ENCODE results near the gene CAPN5. TPM values are rescaled to one million over a fixed set of nuclear protein-coding genes. Genes with fewer than 3 reads are reported as not detected.

The CAPN5 gene
- total and polyA plus RNA-seq, 4 donors = 10.7 to 43.1 (median 28.2) TPM

- Histone ChIP-seq H3K36me3 (ENCODE audit: control insufficient read depth, insufficient read depth, low read length) (peaks cover 84% of the 10 kb centered on the region), H3K4me1 (ENCODE audit: control insufficient read depth, insufficient read depth, low read length) (peaks cover 22% of the 10 kb centered on the region), H3K4me3 (ENCODE audit: low read depth, low read length) (no peak overlapping the region), H3K27me3 (ENCODE audit: control insufficient read depth, insufficient read depth, low read length) (no peaks in the 10 kb centered on the region), H3K27ac (ENCODE audit: low read depth, low read length) (no peak overlapping the region), H3K9me3 (ENCODE audit: control insufficient read depth, insufficient read depth, low read length) (no peaks in the 10 kb centered on the region)
- DNase-seq (ENCODE audit: low read depth in 4 of 6, low spot score in 6 of 6) = no peak
- WGBS (ENCODE audit: insufficient coverage) = 97% methylated on average over 9 of the region's 9 CpGs
These were observed 52.8 kb downstream of the CAPN5 start for GRCh38 chr11:77119531-77119936.

- Histone ChIP-seq H3K4me3 (ENCODE audit: low read depth, low read length) (no peak overlapping the region), H3K36me3 (ENCODE audit: control insufficient read depth, insufficient read depth, low read length) (peaks cover 86% of the 10 kb centered on the region), H3K4me1 (ENCODE audit: control insufficient read depth, insufficient read depth, low read length) (peaks cover 22% of the 10 kb centered on the region), H3K27me3 (ENCODE audit: control insufficient read depth, insufficient read depth, low read length) (no peaks in the 10 kb centered on the region), H3K27ac (ENCODE audit: low read depth, low read length) (no peak overlapping the region), H3K9me3 (ENCODE audit: control insufficient read depth, insufficient read depth, low read length) (no peaks in the 10 kb centered on the region)
- WGBS (ENCODE audit: insufficient coverage) = 90% methylated on average over 7 of the region's 19 CpGs
- DNase-seq (ENCODE audit: low read depth in 4 of 6, low spot score in 6 of 6) = no peak
These were observed 53.8 kb downstream of the CAPN5 start for GRCh38 chr11:77120571-77120970.

- Histone ChIP-seq H3K36me3 (ENCODE audit: control insufficient read depth, insufficient read depth, low read length) (peaks cover 86% of the 10 kb centered on the region), H3K4me3 (ENCODE audit: low read depth, low read length) (no peak overlapping the region), H3K27me3 (ENCODE audit: control insufficient read depth, insufficient read depth, low read length) (no peaks in the 10 kb centered on the region), H3K9me3 (ENCODE audit: control insufficient read depth, insufficient read depth, low read length) (no peaks in the 10 kb centered on the region), H3K27ac (ENCODE audit: low read depth, low read length) (no peak overlapping the region), H3K4me1 (ENCODE audit: control insufficient read depth, insufficient read depth, low read length) (peaks cover 27% of the 10 kb centered on the region)
- WGBS (ENCODE audit: insufficient coverage) = 89% methylated on average over 10 of the region's 10 CpGs
- DNase-seq (ENCODE audit: low read depth in 4 of 6, low spot score in 6 of 6) = no peak
These were observed 54.4 kb downstream of the CAPN5 start for GRCh38 chr11:77121096-77121640.

GRCh38 chr11:77121876-77122575 is 55.3 kb downstream of the CAPN5 start:
- Histone ChIP-seq H3K27ac (ENCODE audit: low read depth, low read length) (no peak overlapping the region), H3K4me1 (ENCODE audit: control insufficient read depth, insufficient read depth, low read length) (peaks cover 27% of the 10 kb centered on the region), H3K9me3 (ENCODE audit: control insufficient read depth, insufficient read depth, low read length) (no peaks in the 10 kb centered on the region), H3K36me3 (ENCODE audit: control insufficient read depth, insufficient read depth, low read length) (peaks cover 84% of the 10 kb centered on the region), H3K4me3 (ENCODE audit: low read depth, low read length) (no peak overlapping the region), H3K27me3 (ENCODE audit: control insufficient read depth, insufficient read depth, low read length) (no peaks in the 10 kb centered on the region)
- DNase-seq (ENCODE audit: low read depth in 4 of 6, low spot score in 6 of 6) = no peak
- WGBS (ENCODE audit: insufficient coverage) = 93% methylated on average over 7 of the region's 8 CpGs

GRCh38 chr11:77122576-77123212 is 55.9 kb downstream of the CAPN5 start:
- no peak overlapping the region for H3K4me3 ChIP-seq (ENCODE audit: low read depth, low read length)
- no peaks in the 10 kb centered on the region for H3K27me3 ChIP-seq (ENCODE audit: control insufficient read depth, insufficient read depth, low read length)
- no peaks in the 10 kb centered on the region for H3K9me3 ChIP-seq (ENCODE audit: control insufficient read depth, insufficient read depth, low read length)
- peaks cover 84% of the 10 kb centered on the region for H3K36me3 ChIP-seq (ENCODE audit: control insufficient read depth, insufficient read depth, low read length)
- no peak for DNase-seq (ENCODE audit: low read depth in 4 of 6, low spot score in 6 of 6)
- H3K27ac ChIP-seq (ENCODE audit: low read depth, low read length) = no peak overlapping the region
- WGBS (ENCODE audit: insufficient coverage) = 94% methylated on average over 4 of the region's 7 CpGs
- peaks cover 27% of the 10 kb centered on the region for H3K4me1 ChIP-seq (ENCODE audit: control insufficient read depth, insufficient read depth, low read length)

- H3K4me1 ChIP-seq (ENCODE audit: control insufficient read depth, insufficient read depth, low read length) = peaks cover 30% of the 10 kb centered on the region
- DNase-seq (ENCODE audit: low read depth in 4 of 6, low spot score in 6 of 6) = no peak
- no peaks in the 10 kb centered on the region for H3K9me3 ChIP-seq (ENCODE audit: control insufficient read depth, insufficient read depth, low read length)
- no peak overlapping the region for H3K4me3 ChIP-seq (ENCODE audit: low read depth, low read length)
- WGBS (ENCODE audit: insufficient coverage) = 95% methylated on average over 8 of the region's 8 CpGs
- H3K27me3 ChIP-seq (ENCODE audit: control insufficient read depth, insufficient read depth, low read length) = no peaks in the 10 kb centered on the region
- peaks cover 75% of the 10 kb centered on the region for H3K36me3 ChIP-seq (ENCODE audit: control insufficient read depth, insufficient read depth, low read length)
- H3K27ac ChIP-seq (ENCODE audit: low read depth, low read length) = no peak overlapping the region
These were observed 56.8 kb downstream of the CAPN5 start for GRCh38 chr11:77123591-77123990.

GRCh38 chr11:77124041-77124440 is 57.3 kb downstream of the CAPN5 start:
- H3K4me3 ChIP-seq (ENCODE audit: low read depth, low read length) = no peak overlapping the region
- WGBS (ENCODE audit: insufficient coverage) = 82% methylated on average over 6 of the region's 8 CpGs
- no peaks in the 10 kb centered on the region for H3K9me3 ChIP-seq (ENCODE audit: control insufficient read depth, insufficient read depth, low read length)
- peaks cover 32% of the 10 kb centered on the region for H3K4me1 ChIP-seq (ENCODE audit: control insufficient read depth, insufficient read depth, low read length)
- no peak for DNase-seq (ENCODE audit: low read depth in 4 of 6, low spot score in 6 of 6)
- H3K36me3 ChIP-seq (ENCODE audit: control insufficient read depth, insufficient read depth, low read length) = peaks cover 71% of the 10 kb centered on the region
- H3K27ac ChIP-seq (ENCODE audit: low read depth, low read length) = no peak overlapping the region
- no peaks in the 10 kb centered on the region for H3K27me3 ChIP-seq (ENCODE audit: control insufficient read depth, insufficient read depth, low read length)

- H3K9me3 ChIP-seq (ENCODE audit: control insufficient read depth, insufficient read depth, low read length) = no peaks in the 10 kb centered on the region
- peaks cover 66% of the 10 kb centered on the region for H3K36me3 ChIP-seq (ENCODE audit: control insufficient read depth, insufficient read depth, low read length)
- no peak for DNase-seq (ENCODE audit: low read depth in 4 of 6, low spot score in 6 of 6)
- peaks cover 35% of the 10 kb centered on the region for H3K4me1 ChIP-seq (ENCODE audit: control insufficient read depth, insufficient read depth, low read length)
- no peak overlapping the region for H3K4me3 ChIP-seq (ENCODE audit: low read depth, low read length)
- 100% methylated on average over 2 of the region's 6 CpGs for WGBS (ENCODE audit: insufficient coverage)
- no peak overlapping the region for H3K27ac ChIP-seq (ENCODE audit: low read depth, low read length)
- no peaks in the 10 kb centered on the region for H3K27me3 ChIP-seq (ENCODE audit: control insufficient read depth, insufficient read depth, low read length)
These were observed 57.7 kb downstream of the CAPN5 start for GRCh38 chr11:77124488-77124887.

- peaks cover 59% of the 10 kb centered on the region for H3K36me3 ChIP-seq (ENCODE audit: control insufficient read depth, insufficient read depth, low read length)
- no peak for DNase-seq (ENCODE audit: low read depth in 4 of 6, low spot score in 6 of 6)
- H3K27ac ChIP-seq (ENCODE audit: low read depth, low read length) = no peak overlapping the region
- no peaks in the 10 kb centered on the region for H3K9me3 ChIP-seq (ENCODE audit: control insufficient read depth, insufficient read depth, low read length)
- no peak overlapping the region for H3K4me3 ChIP-seq (ENCODE audit: low read depth, low read length)
- H3K27me3 ChIP-seq (ENCODE audit: control insufficient read depth, insufficient read depth, low read length) = no peaks in the 10 kb centered on the region
- WGBS (ENCODE audit: insufficient coverage) = 58% methylated on average over 1 of the region's 6 CpGs
- H3K4me1 ChIP-seq (ENCODE audit: control insufficient read depth, insufficient read depth, low read length) = peaks cover 35% of the 10 kb centered on the region
These were observed 58.4 kb downstream of the CAPN5 start for GRCh38 chr11:77125191-77125590.

- peaks cover 54% of the 10 kb centered on the region for H3K36me3 ChIP-seq (ENCODE audit: control insufficient read depth, insufficient read depth, low read length)
- DNase-seq (ENCODE audit: low read depth in 4 of 6, low spot score in 6 of 6) = no peak
- no peak overlapping the region for H3K27ac ChIP-seq (ENCODE audit: low read depth, low read length)
- H3K4me1 ChIP-seq (ENCODE audit: control insufficient read depth, insufficient read depth, low read length) = peaks cover 37% of the 10 kb centered on the region
- 70% methylated on average over 3 of the region's 4 CpGs for WGBS (ENCODE audit: insufficient coverage)
- no peak overlapping the region for H3K4me3 ChIP-seq (ENCODE audit: low read depth, low read length)
- H3K9me3 ChIP-seq (ENCODE audit: control insufficient read depth, insufficient read depth, low read length) = no peaks in the 10 kb centered on the region
- H3K27me3 ChIP-seq (ENCODE audit: control insufficient read depth, insufficient read depth, low read length) = no peaks in the 10 kb centered on the region
These were observed 58.9 kb downstream of the CAPN5 start for GRCh38 chr11:77125695-77126094.

All from spinal cord (tissue), 10 donors.